ENCODE data around the gene EP400. TPM values are rescaled to one million over a fixed set of nuclear protein-coding genes. Genes with fewer than 3 reads are reported as not detected.

Gene EP400
- total RNA-seq, 4 donors from 2014 or later: 10.1 to 23.0 (median 20.9) TPM

GRCh38 chr12:132056320-132056719 is 106.6 kb downstream of the EP400 start:
- intact Hi-C loops (cut with DNase I): no loop called here
- peaks cover 14 to 98% (median 19%) of the 10 kb centered on the region in 3 donors for H3K36me3 ChIP-seq
- WGBS, 2 donors: 79 to 85% methylated on average over 5 of the region's 5 CpGs
- no peaks in the 10 kb centered on the region for H3K4me1 ChIP-seq
- H3K27me3 ChIP-seq: no peaks in the 10 kb centered on the region
- H3K4me3 ChIP-seq: no peak overlapping the region
- no peak overlapping the region for H3K27ac ChIP-seq
- TF ChIP-seq CTCF (IDR thresholded peaks at IDR 0.05): no peak
- TF ChIP-seq POLR2A (IDR thresholded peaks at IDR 0.05): no peak
- no peak for DNase-seq
- no peaks in the 10 kb centered on the region for H3K9me3 ChIP-seq

DNA sequence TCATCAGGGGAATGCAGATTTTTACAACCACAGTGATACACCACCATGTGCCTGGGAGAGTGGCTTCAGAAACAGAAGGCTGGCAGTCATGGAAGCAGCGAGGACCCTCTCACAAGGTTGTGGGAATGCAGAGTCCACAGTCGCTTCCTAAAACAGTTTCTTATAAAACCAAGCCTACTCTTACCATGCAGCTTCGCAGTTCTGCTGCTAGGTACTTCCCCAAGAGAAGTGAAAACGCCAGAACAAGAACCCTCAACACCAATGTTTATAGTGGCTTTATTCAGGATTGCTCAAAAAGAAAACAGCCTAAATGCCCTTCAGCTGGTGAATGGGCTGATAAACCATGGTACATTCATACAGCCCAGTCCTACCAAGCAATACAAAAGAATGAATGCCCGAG is 107.2 kb downstream of the EP400 start:
- no peak overlapping the region for H3K27ac ChIP-seq
- DNase-seq: no peak
- WGBS, 2 donors: 81 to 90% methylated on average over 4 to 5 of the region's 5 CpGs
- H3K4me1 ChIP-seq: no peaks in the 10 kb centered on the region
- H3K36me3 ChIP-seq: peaks cover 14 to 98% (median 18%) of the 10 kb centered on the region in 3 donors
- intact Hi-C loops (cut with DNase I): no loop called here
- TF ChIP-seq POLR2A (IDR thresholded peaks at IDR 0.05) (no peak), CTCF (IDR thresholded peaks at IDR 0.05) (no peak)
- no peaks in the 10 kb centered on the region for H3K9me3 ChIP-seq
- H3K27me3 ChIP-seq: no peaks in the 10 kb centered on the region
- no peak overlapping the region for H3K4me3 ChIP-seq

DNA sequence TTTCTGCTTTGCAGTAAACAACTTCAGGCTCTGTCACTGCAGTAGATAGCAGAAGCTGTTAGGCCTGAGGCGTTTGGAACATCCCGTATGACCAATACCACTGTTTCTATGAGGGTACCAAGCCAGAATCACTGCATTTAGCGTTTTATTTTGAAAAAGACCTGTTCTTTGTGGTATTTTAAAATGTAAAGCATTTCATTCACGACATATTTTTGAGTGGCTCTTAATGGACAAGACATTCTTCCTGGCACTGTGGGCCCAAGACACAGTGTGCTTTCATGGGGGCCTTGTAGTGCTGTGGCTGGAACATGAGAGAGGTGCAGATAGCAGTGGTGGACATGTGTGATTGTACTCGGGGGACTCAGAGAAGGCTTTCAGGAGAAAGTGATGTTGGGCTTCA is 107.9 kb downstream of the EP400 start:
- intact Hi-C loops (cut with DNase I): no loop called here
- no peak for DNase-seq
- no peaks in the 10 kb centered on the region for H3K4me1 ChIP-seq
- TF ChIP-seq CTCF (IDR thresholded peaks at IDR 0.05): no peak
- no peak for TF ChIP-seq POLR2A (IDR thresholded peaks at IDR 0.05)
- no peaks in the 10 kb centered on the region for H3K9me3 ChIP-seq
- H3K36me3 ChIP-seq: peaks cover 10 to 98% (median 18%) of the 10 kb centered on the region in 3 donors
- H3K27me3 ChIP-seq: no peaks in the 10 kb centered on the region
- H3K4me3 ChIP-seq: no peak overlapping the region
- no peak overlapping the region for H3K27ac ChIP-seq
- WGBS, 2 donors: 94 to 95% methylated on average over 5 of the region's 5 CpGs

- Histone ChIP-seq H3K4me1 (no peaks in the 10 kb centered on the region), H3K36me3 (peaks cover 13 to 98% (median 20%) of the 10 kb centered on the region in 3 donors), H3K4me3 (no peak overlapping the region), H3K27me3 (no peaks in the 10 kb centered on the region), H3K27ac (no peak overlapping the region), H3K9me3 (no peaks in the 10 kb centered on the region)
- DNase-seq: no peak
- TF ChIP-seq POLR2A (IDR thresholded peaks at IDR 0.05): no peak
- no peak for TF ChIP-seq CTCF (IDR thresholded peaks at IDR 0.05)
- intact Hi-C loops (cut with DNase I): no loop called here
- 74 to 81% methylated on average over 7 of the region's 7 CpGs for WGBS, 2 donors
Observed at GRCh38 chr12:132061197-132061596, 111.5 kb downstream of the EP400 start.

GRCh38 chr12:132061641-132062430 is 112.1 kb downstream of the EP400 start:
- Histone ChIP-seq H3K4me3 (no peak overlapping the region), H3K36me3 (peaks cover 16 to 98% (median 24%) of the 10 kb centered on the region in 3 donors), H3K4me1 (no peaks in the 10 kb centered on the region), H3K27ac (no peak overlapping the region), H3K9me3 (no peaks in the 10 kb centered on the region), H3K27me3 (no peaks in the 10 kb centered on the region)
- intact Hi-C loops (cut with DNase I): no loop called here
- DNase-seq: no peak
- WGBS, 2 donors: 86 to 92% methylated on average over 10 to 16 of the region's 30 CpGs
- TF ChIP-seq CTCF (IDR thresholded peaks at IDR 0.05) (no peak), POLR2A (IDR thresholded peaks at IDR 0.05) (no peak)
